GM23338 (cell line): ENCODE measurements around the gene SRPX2. TPM values are rescaled to one million over a fixed set of nuclear protein-coding genes. Genes with fewer than 3 reads are reported as not detected.

ENCODE experiments used
- ATAC-seq: fragments of 200-7000 bp; cut with Tn5 transposase; 3 replicates; pipeline ENCODE4 v1.9.1; 2020
- DNase-seq: peaks from one replicate; pipeline ENCODE4 v3.0.0-alpha.2; 2015; ENCODE audit warnings: low spot score
- H2AFZ ChIP-seq: fragments of 200-600 bp; sonication (generic); 2 replicates; pipeline ENCODE4 v1.8.0; 2016; ENCODE audit warnings: antibody characterized with exemption, mild to moderate bottlenecking, moderate library complexity
- H3F3A ChIP-seq: fragments of 200-600 bp; sonication (generic); replicated peaks from 2 replicates; pipeline ENCODE4 v1.8.0; 2017; ENCODE audit warnings: antibody characterized with exemption, mixed run types, low read depth
- H3K27ac ChIP-seq: fragments of 200-600 bp; sonication (generic); 2 replicates; pipeline ENCODE4 v1.6.1; 2016; ENCODE audit warnings: low read depth
- H3K27me3 ChIP-seq: fragments of 200-600 bp; sonication (generic); 2 replicates; pipeline ENCODE4 v1.8.0; 2016; ENCODE audit warnings: mild to moderate bottlenecking, mixed run types, moderate library complexity; ENCODE audit not compliant: insufficient read depth
- H3K36me3 ChIP-seq: fragments of 200-600 bp; sonication (generic); 2 replicates; pipeline ENCODE4 v1.8.0; 2016; ENCODE audit warnings: mild to moderate bottlenecking; ENCODE audit not compliant: insufficient read depth
- H3K4me1 ChIP-seq: fragments of 200-600 bp; sonication (generic); 2 replicates; pipeline ENCODE4 v1.8.0; 2016; ENCODE audit warnings: mild to moderate bottlenecking, moderate library complexity; ENCODE audit not compliant: insufficient read depth
- H3K4me2 ChIP-seq: fragments of 200-600 bp; sonication (generic); 2 replicates; pipeline ENCODE4 v1.7.1; 2017; ENCODE audit warnings: mixed run types
- H3K4me3 ChIP-seq: fragments of 200-600 bp; sonication (generic); 2 replicates; pipeline ENCODE4 v1.6.1; 2016; ENCODE audit warnings: mixed run types
- H3K79me2 ChIP-seq: fragments of 200-600 bp; sonication (generic); replicated peaks from 2 replicates; pipeline ENCODE4 v1.8.0; 2017; ENCODE audit warnings: mild to moderate bottlenecking; ENCODE audit not compliant: insufficient read depth
- H3K9me2 ChIP-seq: fragments of 200-600 bp; sonication (generic); 2 replicates; pipeline ENCODE4 v1.8.0; 2017; ENCODE audit not compliant: insufficient read depth
- H4K20me1 ChIP-seq: fragments of 200-600 bp; sonication (generic); replicated peaks from 2 replicates; pipeline ENCODE4 v1.8.0; 2017; ENCODE audit warnings: mild to moderate bottlenecking; ENCODE audit not compliant: insufficient read depth
- H3K27ac Mint-ChIP-seq: 2 replicates; pipeline ENCODE4 v1.8.0; 2020; ENCODE audit warnings: inconsistent platforms, mild to moderate bottlenecking, moderate library complexity, mixed read lengths
- H3K27me3 Mint-ChIP-seq: 3 replicates; pipeline ENCODE4 v1.8.0; 2022; ENCODE audit warnings: low read depth, mild to moderate bottlenecking, moderate library complexity, mixed read lengths, inconsistent platforms; ENCODE audit not compliant: insufficient read depth, poor library complexity
- H3K36me3 Mint-ChIP-seq: 3 replicates; pipeline ENCODE4 v1.8.0; 2021; ENCODE audit warnings: low read depth, mild to moderate bottlenecking, inconsistent platforms, moderate library complexity, mixed read lengths
- H3K4me1 Mint-ChIP-seq: 3 replicates; pipeline ENCODE4 v1.8.0; 2020; ENCODE audit warnings: mild to moderate bottlenecking, inconsistent platforms, mixed read lengths
- H3K4me3 Mint-ChIP-seq: 3 replicates; pipeline ENCODE4 v1.8.0; 2021; ENCODE audit warnings: moderate library complexity, mild to moderate bottlenecking, inconsistent platforms, mixed read lengths
- H3K9me3 Mint-ChIP-seq: 3 replicates; pipeline ENCODE4 v1.8.0; 2020; ENCODE audit warnings: moderate library complexity, mild to moderate bottlenecking, inconsistent platforms, mixed read lengths
- CREB1 ChIP-seq: fragments of 250-450 bp; sonication (Bioruptor Pico); IDR thresholded peaks from 2 replicates; pipeline ENCODE4 v1.5.0; 2020; ENCODE audit warnings: low read depth, mild to moderate bottlenecking, moderate library complexity
- ETS1 ChIP-seq: IDR thresholded peaks from 2 replicates; pipeline ENCODE4 v1.6.1; 2016; ENCODE audit warnings: antibody characterized with exemption
- EZH2phosphoT487 ChIP-seq: fragments of 200-600 bp; sonication (generic); IDR thresholded peaks from one replicate; pipeline ENCODE4 v1.8.1; 2018; ENCODE audit warnings: antibody characterized with exemption; ENCODE audit not compliant: unreplicated experiment
- JUNB ChIP-seq: IDR thresholded peaks from one replicate; pipeline ENCODE4 v1.6.1; 2016; ENCODE audit warnings: antibody characterized with exemption; ENCODE audit not compliant: unreplicated experiment
- POLR2AphosphoS5 ChIP-seq: IDR thresholded peaks from 2 replicates; pipeline ENCODE4 v1.6.1; 2016; ENCODE audit warnings: antibody characterized with exemption, low read depth
- ZNF331 ChIP-seq: fragments of 250-450 bp; sonication (Bioruptor Pico); IDR thresholded peaks from 2 replicates; pipeline ENCODE4 v1.5.0; 2020; ENCODE audit warnings: low read depth, mild to moderate bottlenecking, moderate library complexity
- ZNF462 ChIP-seq: fragments of 250-450 bp; sonication (Bioruptor Pico); IDR thresholded peaks from 2 replicates; pipeline ENCODE4 v1.5.0; 2020; ENCODE audit warnings: mild to moderate bottlenecking, moderate library complexity
- polyA plus RNA-seq: library from polyadenylated mRNA; unstranded; fragments of >200 nt; fragmentation: Nextera tagmentation; extraction: Ambion mirVana; gene quantifications from 2 replicates; pipeline ENCODE4 v1.2.1, GENCODE V29; 2016
- total RNA-seq: library from RNA; depleted of rRNA; stranded (reverse); fragments of >200 nt; shearing (Covaris generic); gene quantifications from 2 replicates; pipeline ENCODE4 v1.2.3, GENCODE V29; 2014
- TF ChIP-seq, protein P1 (sequence below): IDR thresholded peaks from one replicate; pipeline ENCODE4 v1.6.1; 2018; ENCODE audit warnings: antibody characterized with exemption; ENCODE audit not compliant: unreplicated experiment

Gene SRPX2
- total and polyA plus RNA-seq, 2 experiments from 2014 or later: not detected

- no peak overlapping the region for H2AFZ ChIP-seq
- Mint-ChIP-seq H3K27me3 (peaks cover 2% of the 10 kb centered on the region), H3K9me3 (no peaks in the 10 kb centered on the region), H3K27ac (no peak overlapping the region), H3K4me1 (no peaks in the 10 kb centered on the region), H3K36me3 (no peaks in the 10 kb centered on the region), H3K4me3 (no peak overlapping the region)
- H3K27me3 ChIP-seq: no peaks in the 10 kb centered on the region
- no peak overlapping the region for H3K4me3 ChIP-seq
- no peak for DNase-seq
- H3K4me2 ChIP-seq: no peak overlapping the region
- H3K79me2 ChIP-seq: no peaks in the 10 kb centered on the region
- H3K27ac ChIP-seq: no peak overlapping the region
- no peaks in the 10 kb centered on the region for H3K9me2 ChIP-seq
- H3F3A ChIP-seq: no peaks in the 10 kb centered on the region
- H3K4me1 ChIP-seq: no peaks in the 10 kb centered on the region
- no peak for ATAC-seq
- no peaks in the 10 kb centered on the region for H4K20me1 ChIP-seq
- TF ChIP-seq ETS1: no peak
- no peak for TF ChIP-seq POLR2AphosphoS5
- TF ChIP-seq CREB1 (CRISPR knock-in tag): no peak
- TF ChIP-seq ZNF462 (CRISPR knock-in tag): no peak
- no peak for TF ChIP-seq EZH2phosphoT487
- TF ChIP-seq ZNF331: no peak
- no peaks in the 10 kb centered on the region for H3K36me3 ChIP-seq
Observed at GRCh38 chrX:100695302-100695701, 51.3 kb downstream of the SRPX2 start.

DNA sequence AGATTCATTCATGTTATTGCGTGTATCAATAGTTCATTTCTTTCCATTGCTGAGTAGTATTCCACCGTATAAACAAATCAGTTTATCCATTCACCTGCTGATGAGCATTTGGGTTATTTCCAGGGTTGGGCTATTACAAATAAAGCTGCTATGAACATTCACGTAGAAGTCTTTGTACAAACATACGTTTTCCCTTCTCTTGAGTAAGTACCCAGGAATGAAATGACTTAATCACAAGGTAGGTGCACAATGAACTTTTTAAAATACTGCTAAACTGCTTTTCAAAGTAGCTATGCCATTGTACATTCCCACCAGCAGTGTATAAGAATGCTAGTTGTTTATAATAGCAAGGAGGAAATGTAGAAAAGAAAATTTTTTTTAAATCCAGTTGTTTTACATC lies 52.0 kb downstream of the SRPX2 start:
- Mint-ChIP-seq H3K27ac (no peak overlapping the region), H3K27me3 (peaks cover 2% of the 10 kb centered on the region), H3K4me3 (no peak overlapping the region), H3K36me3 (no peaks in the 10 kb centered on the region), H3K9me3 (no peaks in the 10 kb centered on the region), H3K4me1 (no peaks in the 10 kb centered on the region)
- H3K4me2 ChIP-seq: no peak overlapping the region
- H3F3A ChIP-seq: no peaks in the 10 kb centered on the region
- H3K9me2 ChIP-seq: no peaks in the 10 kb centered on the region
- no peak overlapping the region for H2AFZ ChIP-seq
- H3K27ac ChIP-seq: no peak overlapping the region
- no peaks in the 10 kb centered on the region for H3K79me2 ChIP-seq
- no peak for ATAC-seq
- H3K27me3 ChIP-seq: no peaks in the 10 kb centered on the region
- no peaks in the 10 kb centered on the region for H4K20me1 ChIP-seq
- no peaks in the 10 kb centered on the region for H3K36me3 ChIP-seq
- H3K4me1 ChIP-seq: no peaks in the 10 kb centered on the region
- no peak for DNase-seq
- H3K4me3 ChIP-seq: no peak overlapping the region
- TF ChIP-seq POLR2AphosphoS5 (no peak), ETS1 (no peak), JUNB (no peak)
- TF ChIP-seq, protein P1, sequence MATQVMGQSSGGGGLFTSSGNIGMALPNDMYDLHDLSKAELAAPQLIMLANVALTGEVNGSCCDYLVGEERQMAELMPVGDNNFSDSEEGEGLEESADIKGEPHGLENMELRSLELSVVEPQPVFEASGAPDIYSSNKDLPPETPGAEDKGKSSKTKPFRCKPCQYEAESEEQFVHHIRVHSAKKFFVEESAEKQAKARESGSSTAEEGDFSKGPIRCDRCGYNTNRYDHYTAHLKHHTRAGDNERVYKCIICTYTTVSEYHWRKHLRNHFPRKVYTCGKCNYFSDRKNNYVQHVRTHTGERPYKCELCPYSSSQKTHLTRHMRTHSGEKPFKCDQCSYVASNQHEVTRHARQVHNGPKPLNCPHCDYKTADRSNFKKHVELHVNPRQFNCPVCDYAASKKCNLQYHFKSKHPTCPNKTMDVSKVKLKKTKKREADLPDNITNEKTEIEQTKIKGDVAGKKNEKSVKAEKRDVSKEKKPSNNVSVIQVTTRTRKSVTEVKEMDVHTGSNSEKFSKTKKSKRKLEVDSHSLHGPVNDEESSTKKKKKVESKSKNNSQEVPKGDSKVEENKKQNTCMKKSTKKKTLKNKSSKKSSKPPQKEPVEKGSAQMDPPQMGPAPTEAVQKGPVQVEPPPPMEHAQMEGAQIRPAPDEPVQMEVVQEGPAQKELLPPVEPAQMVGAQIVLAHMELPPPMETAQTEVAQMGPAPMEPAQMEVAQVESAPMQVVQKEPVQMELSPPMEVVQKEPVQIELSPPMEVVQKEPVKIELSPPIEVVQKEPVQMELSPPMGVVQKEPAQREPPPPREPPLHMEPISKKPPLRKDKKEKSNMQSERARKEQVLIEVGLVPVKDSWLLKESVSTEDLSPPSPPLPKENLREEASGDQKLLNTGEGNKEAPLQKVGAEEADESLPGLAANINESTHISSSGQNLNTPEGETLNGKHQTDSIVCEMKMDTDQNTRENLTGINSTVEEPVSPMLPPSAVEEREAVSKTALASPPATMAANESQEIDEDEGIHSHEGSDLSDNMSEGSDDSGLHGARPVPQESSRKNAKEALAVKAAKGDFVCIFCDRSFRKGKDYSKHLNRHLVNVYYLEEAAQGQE: no peak
